Measurements from ENCODE around the gene SNTA1. TPM values are rescaled to one million over a fixed set of nuclear protein-coding genes. Genes with fewer than 3 reads are reported as not detected.

The SNTA1 gene
- total RNA-seq, 1 donor from 2014 or later, result 13.3 TPM

DNA sequence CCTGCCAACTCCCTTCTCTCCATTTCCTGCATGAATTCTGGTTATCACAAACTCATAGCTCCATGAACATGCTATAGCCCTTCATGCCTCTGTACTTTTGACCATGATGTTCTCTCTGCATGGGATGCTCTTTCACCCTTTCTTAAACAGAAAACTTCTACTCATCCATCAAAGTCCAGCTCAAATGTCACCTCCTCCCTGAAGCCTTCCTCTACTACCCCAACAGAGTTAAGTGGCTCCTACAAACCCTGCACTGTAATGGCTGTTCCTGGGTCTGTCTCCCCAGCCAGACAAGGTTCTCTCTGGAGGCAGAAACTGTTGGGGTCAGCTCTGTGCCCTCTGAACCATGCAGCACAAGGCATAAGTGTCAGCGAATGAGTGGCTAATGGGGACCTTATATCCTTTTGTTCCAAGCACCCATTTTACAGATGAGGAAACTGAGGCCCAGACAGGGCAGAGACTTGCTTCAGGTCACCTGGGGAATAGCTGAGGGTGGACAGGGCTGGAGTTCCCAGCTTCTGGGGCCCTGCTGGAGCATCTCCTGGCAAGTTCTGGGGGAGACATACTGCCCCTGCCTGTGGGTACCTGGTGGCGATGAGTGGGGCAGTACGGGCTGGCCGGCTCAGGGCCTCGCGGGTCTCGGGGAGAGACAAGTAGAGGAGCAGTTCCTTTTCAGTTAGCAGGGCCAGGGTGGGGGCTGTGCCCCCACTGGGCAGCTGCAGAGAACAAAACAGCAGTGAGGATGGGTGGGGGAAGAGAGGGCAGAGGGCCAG is 31.7 kb downstream of the SNTA1 start:
- DNase-seq (ENCODE audit: low spot score in 2 of 2, unreplicated experiment in 2 of 2), result no peak
- no peaks in the 10 kb centered on the region for H3K4me1 Mint-ChIP-seq
- H3K27me3 Mint-ChIP-seq (ENCODE audit: low read depth), result no peaks in the 10 kb centered on the region
- peaks cover 18% of the 10 kb centered on the region for H3K36me3 Mint-ChIP-seq
- TF ChIP-seq, protein P1, sequence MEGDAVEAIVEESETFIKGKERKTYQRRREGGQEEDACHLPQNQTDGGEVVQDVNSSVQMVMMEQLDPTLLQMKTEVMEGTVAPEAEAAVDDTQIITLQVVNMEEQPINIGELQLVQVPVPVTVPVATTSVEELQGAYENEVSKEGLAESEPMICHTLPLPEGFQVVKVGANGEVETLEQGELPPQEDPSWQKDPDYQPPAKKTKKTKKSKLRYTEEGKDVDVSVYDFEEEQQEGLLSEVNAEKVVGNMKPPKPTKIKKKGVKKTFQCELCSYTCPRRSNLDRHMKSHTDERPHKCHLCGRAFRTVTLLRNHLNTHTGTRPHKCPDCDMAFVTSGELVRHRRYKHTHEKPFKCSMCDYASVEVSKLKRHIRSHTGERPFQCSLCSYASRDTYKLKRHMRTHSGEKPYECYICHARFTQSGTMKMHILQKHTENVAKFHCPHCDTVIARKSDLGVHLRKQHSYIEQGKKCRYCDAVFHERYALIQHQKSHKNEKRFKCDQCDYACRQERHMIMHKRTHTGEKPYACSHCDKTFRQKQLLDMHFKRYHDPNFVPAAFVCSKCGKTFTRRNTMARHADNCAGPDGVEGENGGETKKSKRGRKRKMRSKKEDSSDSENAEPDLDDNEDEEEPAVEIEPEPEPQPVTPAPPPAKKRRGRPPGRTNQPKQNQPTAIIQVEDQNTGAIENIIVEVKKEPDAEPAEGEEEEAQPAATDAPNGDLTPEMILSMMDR (IDR thresholded peaks at IDR 0.05; ENCODE audit: unreplicated experiment), result no peak
- H3K27ac Mint-ChIP-seq, result no peak overlapping the region
- no peak overlapping the region for H3K4me3 Mint-ChIP-seq
- no peaks in the 10 kb centered on the region for H3K9me3 Mint-ChIP-seq

DNA sequence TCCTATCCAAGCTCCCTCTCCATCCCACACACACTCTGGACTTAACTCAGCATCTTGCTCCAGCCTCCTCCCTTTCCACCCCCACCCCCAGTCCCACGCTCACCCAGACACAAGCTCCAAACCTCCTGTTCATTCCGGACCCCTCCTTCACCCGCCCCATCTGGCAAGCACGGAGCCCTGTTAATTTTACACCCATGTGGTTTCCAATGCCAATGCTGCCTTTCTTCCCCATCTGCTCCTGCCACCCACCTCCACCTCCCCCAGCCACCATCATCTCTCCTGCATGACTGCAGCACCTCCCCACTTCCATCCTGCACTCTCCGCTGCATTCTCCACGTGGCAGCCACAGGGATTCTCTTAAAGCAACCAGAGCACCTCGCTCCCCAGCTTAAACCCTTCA is 32.3 kb downstream of the SNTA1 start:
- TF ChIP-seq, protein P1 (IDR thresholded peaks at IDR 0.05; ENCODE audit: unreplicated experiment), result no peak

DNA sequence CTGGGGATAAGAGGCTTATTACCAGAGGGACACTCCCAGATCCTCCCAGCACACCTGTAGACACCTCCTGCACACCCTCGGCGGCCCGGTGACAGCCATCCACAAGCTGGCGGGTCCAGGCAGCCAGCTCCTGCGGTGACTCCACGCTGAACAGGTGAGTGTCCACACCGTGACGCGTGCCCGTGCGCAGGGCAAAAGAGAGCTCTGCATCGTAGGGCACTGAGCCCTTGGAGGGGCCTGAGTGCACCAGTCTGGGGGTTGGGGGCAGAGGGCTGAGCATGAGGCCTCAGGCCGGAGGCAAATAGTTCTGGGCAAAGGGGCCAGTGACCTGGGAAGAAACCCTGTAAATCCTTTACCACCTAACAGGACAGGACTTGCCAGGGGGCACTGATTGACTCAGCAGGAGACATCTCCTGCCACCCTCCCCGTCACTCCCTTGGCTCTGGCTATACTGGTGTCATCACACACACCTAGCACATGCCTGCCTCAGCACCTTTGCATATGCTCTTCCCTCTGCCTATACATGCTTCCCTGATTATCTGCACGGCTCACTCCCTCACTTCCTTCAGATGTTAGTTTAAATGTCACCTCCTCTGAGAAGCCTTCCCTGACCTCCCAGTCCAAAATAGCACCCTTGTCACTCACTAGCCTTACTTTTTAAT is 33.4 kb downstream of the SNTA1 start:
- Mint-ChIP-seq H3K4me1 (no peaks in the 10 kb centered on the region), H3K27me3 (ENCODE audit: low read depth) (no peaks in the 10 kb centered on the region), H3K9me3 (no peaks in the 10 kb centered on the region), H3K4me3 (no peak overlapping the region), H3K27ac (no peak overlapping the region), H3K36me3 (peaks cover 21% of the 10 kb centered on the region)
- no peak for DNase-seq (ENCODE audit: low spot score in 2 of 2, unreplicated experiment in 2 of 2)
- TF ChIP-seq, protein P1 (IDR thresholded peaks at IDR 0.05; ENCODE audit: unreplicated experiment), result no peak

More for the DNA sequence above, 32.3 kb downstream of the SNTA1 start:
- Mint-ChIP-seq H3K27me3 (ENCODE audit: low read depth) (no peaks in the 10 kb centered on the region), H3K9me3 (no peaks in the 10 kb centered on the region), H3K4me1 (no peaks in the 10 kb centered on the region), H3K4me3 (no peak overlapping the region), H3K27ac (no peak overlapping the region), H3K36me3 (peaks cover 21% of the 10 kb centered on the region)
- no peak for DNase-seq (ENCODE audit: low spot score in 2 of 2, unreplicated experiment in 2 of 2)

DNA sequence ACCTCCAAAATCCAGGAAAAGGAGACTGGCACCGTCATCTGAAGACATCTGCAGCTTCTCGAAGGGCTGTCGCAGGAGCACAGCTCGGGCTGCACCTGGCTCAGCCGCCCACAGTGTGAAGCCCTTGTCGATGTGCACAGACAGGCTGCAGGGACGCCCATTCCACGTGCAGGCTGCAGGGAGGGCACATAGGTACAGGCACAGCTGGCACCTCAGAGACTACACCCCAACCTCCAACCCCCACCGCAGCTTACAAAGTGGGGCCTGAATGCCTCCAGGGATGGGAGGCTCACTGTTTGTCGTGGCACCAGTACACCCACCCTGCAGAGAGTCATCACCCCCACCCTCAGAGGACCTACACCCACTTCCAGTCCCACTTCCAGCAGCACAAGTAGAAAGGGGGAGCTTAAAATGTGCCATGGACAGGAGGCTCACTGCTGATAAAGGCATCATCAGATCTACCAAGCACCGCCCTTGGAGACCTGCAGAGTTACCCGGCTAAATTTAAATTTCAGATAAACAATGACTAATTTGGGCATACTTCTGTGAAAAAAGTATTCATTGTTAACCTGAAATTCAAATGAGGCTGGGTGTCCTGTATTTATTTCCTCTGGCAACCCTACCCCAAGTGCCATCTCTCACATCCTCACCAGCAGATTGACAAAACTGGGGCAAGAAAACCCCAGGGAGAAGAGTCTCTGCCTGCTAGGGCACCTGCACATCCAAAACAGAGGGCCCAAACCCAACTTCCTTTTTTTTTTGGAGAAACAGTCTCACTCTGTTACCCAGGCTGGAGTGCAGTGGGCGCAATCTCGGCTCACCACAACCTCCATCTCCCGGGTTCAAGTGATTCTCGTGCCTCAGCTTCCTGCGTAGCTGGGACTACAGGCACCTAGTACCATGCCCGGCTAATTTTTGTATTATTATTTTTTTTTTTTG is 34.6 kb downstream of the SNTA1 start:
- no peaks in the 10 kb centered on the region for H3K4me1 Mint-ChIP-seq
- no peak overlapping the region for H3K4me3 Mint-ChIP-seq
- H3K27ac Mint-ChIP-seq, result no peak overlapping the region
- H3K36me3 Mint-ChIP-seq, result peaks cover 29% of the 10 kb centered on the region
- H3K27me3 Mint-ChIP-seq (ENCODE audit: low read depth), result no peaks in the 10 kb centered on the region
- DNase-seq (ENCODE audit: low spot score in 2 of 2, unreplicated experiment in 2 of 2), result no peak
- H3K9me3 Mint-ChIP-seq, result no peaks in the 10 kb centered on the region
- TF ChIP-seq, protein P1 (IDR thresholded peaks at IDR 0.05; ENCODE audit: unreplicated experiment), result no peak

DNA sequence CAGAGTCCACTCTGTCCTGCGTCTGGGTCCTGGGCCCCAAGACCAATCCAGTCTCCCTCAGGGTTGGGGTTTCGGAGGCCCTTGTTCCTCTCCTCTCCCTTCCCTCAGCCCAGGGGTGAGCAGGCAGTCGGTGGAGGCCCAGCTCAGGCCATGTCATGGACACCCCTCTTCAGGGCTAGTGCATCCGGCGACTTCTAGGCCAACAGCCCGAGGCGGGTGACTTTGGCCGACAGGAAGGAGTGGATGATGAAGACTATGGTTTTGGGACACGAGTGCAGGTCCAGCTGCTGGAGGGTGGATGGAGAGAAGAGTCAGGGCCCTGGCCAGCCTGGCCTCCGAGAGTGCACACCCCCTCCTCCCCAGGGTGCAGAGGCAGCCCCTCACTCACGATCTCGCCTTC is 35.2 kb downstream of the SNTA1 start:
- H3K27ac Mint-ChIP-seq, result no peak overlapping the region
- no peaks in the 10 kb centered on the region for H3K27me3 Mint-ChIP-seq (ENCODE audit: low read depth)
- no peak for DNase-seq (ENCODE audit: low spot score in 2 of 2, unreplicated experiment in 2 of 2)
- H3K9me3 Mint-ChIP-seq, result no peaks in the 10 kb centered on the region
- H3K4me3 Mint-ChIP-seq, result no peak overlapping the region
- no peaks in the 10 kb centered on the region for H3K4me1 Mint-ChIP-seq
- H3K36me3 Mint-ChIP-seq, result peaks cover 29% of the 10 kb centered on the region
- TF ChIP-seq, protein P1 (IDR thresholded peaks at IDR 0.05; ENCODE audit: unreplicated experiment), result no peak
